Activated B cell treated with CpG ODN at 0.5 μM for 24 hours (primary cell): ENCODE results near the gene ATP1B2. TPM values are rescaled to one million over a fixed set of nuclear protein-coding genes. Genes with fewer than 3 reads are reported as not detected.

Experiments
- ATAC-seq: fragments of 200-7000 bp; cut with Tn5 transposase; one replicate; pipeline ENCODE4 v1.10.0; 2021; ENCODE audit warnings: low read depth, mild to moderate bottlenecking, moderate library complexity
- CTCF ChIA-PET: fragments of 350-600 bp; sonication (Branson Sonifier 250); formaldehyde crosslinking; loops from one replicate; lab custom pipeline; 2021; ENCODE audit warnings: antibody characterized with exemption; lab: Charles Lee
- POLR2A ChIA-PET: fragments of 350-600 bp; sonication (Branson Sonifier 250); formaldehyde crosslinking; loops from one replicate; lab custom pipeline; 2021; ENCODE audit warnings: antibody characterized with exemption; lab: Charles Lee
- DNase-seq: peaks from one replicate; pipeline ENCODE4 v3.0.0; 2022
- H3K27ac Mint-ChIP-seq: one replicate; pipeline ENCODE4 v1.8.0; 2020; ENCODE audit warnings: mixed read lengths
- H3K27me3 Mint-ChIP-seq: one replicate; pipeline ENCODE4 v1.8.0; 2021; ENCODE audit warnings: mixed read lengths
- H3K36me3 Mint-ChIP-seq: one replicate; pipeline ENCODE4 v1.8.0; 2021; ENCODE audit warnings: low read depth, mixed read lengths
- H3K4me1 Mint-ChIP-seq: one replicate; pipeline ENCODE4 v1.8.0; 2021; ENCODE audit warnings: mixed read lengths
- H3K4me3 Mint-ChIP-seq: one replicate; pipeline ENCODE4 v1.8.0; 2020; ENCODE audit warnings: mild to moderate bottlenecking, mixed read lengths
- H3K9me3 Mint-ChIP-seq: one replicate; pipeline ENCODE4 v1.8.0; 2020; ENCODE audit warnings: mixed read lengths
- CTCF ChIP-seq: fragments of 200-600 bp; IDR thresholded peaks from one replicate; pipeline ENCODE4 v1.8.0; 2022; ENCODE audit warnings: antibody characterized with exemption, mild to moderate bottlenecking
- intact Hi-C: fragments of 100-400 bp; cut with micrococcal nuclease; formaldehyde crosslinking; loops from one replicate; pipeline ENCODE4 v1.15.1; 2024
- total RNA-seq: library from RNA; stranded (reverse); gene quantifications from 2 replicates; pipeline ENCODE4 v1.2.3, GENCODE V29; 2022

Gene ATP1B2
- total RNA-seq, 1 donor from 2014 or later, result not detected

GRCh38 chr17:7626956-7627249 is 23.8 kb upstream of the ATP1B2 start:
- Mint-ChIP-seq H3K27ac (peak overlapping the region; percentile 80), H3K36me3 (peaks cover 7% of the 10 kb centered on the region), H3K27me3 (no peaks in the 10 kb centered on the region), H3K4me3 (peak overlapping the region; percentile 93), H3K4me1 (peaks cover 11% of the 10 kb centered on the region), H3K9me3 (no peaks in the 10 kb centered on the region)
- ChIA-PET CTCF (interaction anchor here (1.6 to 2.6 kb wide), 2 partner anchors 38 to 61 kb away, joined by 5 to 16 read pairs; partner anchors contain the start of genes TP53 and WRAP53), POLR2A (interaction anchor here (0.5 to 4.1 kb wide), 8 partner anchors 12 to 668 kb away, joined by 4 to 87 read pairs (median 6); partner anchors contain the start of genes ATP1B2, FXR2, MPDU1 and SLC25A35)
- intact Hi-C loops, result loop anchor here (1.0 to 2.0 kb wide), 3 partner anchors 12 to 306 kb away; partner anchors contain the start of genes CNTROB and TP53
- DNase-seq (no peak), ATAC-seq (no peak)
- no peak for TF ChIP-seq CTCF

- peak within 1 kb of the TSS; percentile 93 for H3K4me3 Mint-ChIP-seq
- POLR2A ChIA-PET, result interaction anchor here (0.5 to 4.1 kb wide), 17 partner anchors 13 to 668 kb away, joined by 3 to 87 read pairs (median 5); partner anchors contain the start of genes ATP1B2, CD68, FXR2 and MPDU1
- no peaks in the 10 kb centered on the region for H3K9me3 Mint-ChIP-seq
- CTCF ChIA-PET, result interaction anchor here (1.6 to 2.6 kb wide), 2 partner anchors 38 to 60 kb away, joined by 5 to 16 read pairs; partner anchors contain the start of genes TP53 and WRAP53
- H3K27me3 Mint-ChIP-seq, result no peaks in the 10 kb centered on the region
- H3K4me1 Mint-ChIP-seq, result peaks cover 11% of the 10 kb centered on the region
- no peak for TF ChIP-seq CTCF
- H3K27ac Mint-ChIP-seq, result peak within 1 kb of the TSS; percentile 80
- intact Hi-C loops, result loop anchor here (1.0 to 2.0 kb wide), 3 partner anchors 12 to 305 kb away; partner anchors contain the start of genes CNTROB and TP53
- DNase-seq (peak; percentile 68), ATAC-seq (peak; percentile 99)
- peaks cover 7% of the 10 kb centered on the region for H3K36me3 Mint-ChIP-seq
These were observed 23.2 kb upstream of the ATP1B2 start, which contains the start of gene SAT2 for GRCh38 chr17:7627250-7628121. Gene SAT2 (minus strand): TSS chr17:7627821. CDS start chr17:7627635, 186 bp downstream.

- ATAC-seq, result no peak
- Mint-ChIP-seq H3K27me3 (no peaks in the 10 kb centered on the region), H3K27ac (peak within 1 kb of the TSS; percentile 15), H3K9me3 (no peaks in the 10 kb centered on the region), H3K4me1 (peaks cover 11% of the 10 kb centered on the region), H3K36me3 (peaks cover 7% of the 10 kb centered on the region), H3K4me3 (no peak within 1 kb of the TSS)
- CTCF ChIA-PET, result no interaction called here
- no peak for TF ChIP-seq CTCF
- DNase-seq, result no peak
- POLR2A ChIA-PET, result interaction anchor here (1.1 to 1.4 kb wide), 2 partner anchors 20 to 56 kb away, joined by 3 to 4 read pairs; no protein-coding TSS in a partner anchor
- intact Hi-C loops, result no loop called here
These were observed 20.7 kb upstream of the ATP1B2 start, which contains the start of gene SHBG for GRCh38 chr17:7629939-7630571. Gene SHBG (plus strand): TSS chr17:7630135. CDS start chr17:7630173, 38 bp downstream.

GRCh38 chr17:7631398-7632380 is 19.0 kb upstream of the ATP1B2 start:
- ChIA-PET POLR2A (interaction anchor here (0.6 to 1.7 kb wide), 3 partner anchors 12 to 55 kb away, joined by 3 to 21 read pairs (median 5); partner anchors contain the start of genes ATP1B2, TP53 and WRAP53), CTCF (interaction anchor here (0.9 to 4.9 kb wide), 5 partner anchors 19 to 113 kb away, joined by 3 to 40 read pairs (median 4); partner anchors contain the start of genes ATP1B2, TP53 and WRAP53)
- Mint-ChIP-seq H3K36me3 (peaks cover 4% of the 10 kb centered on the region), H3K4me3 (no peak overlapping the region), H3K27ac (no peak overlapping the region), H3K9me3 (no peaks in the 10 kb centered on the region), H3K27me3 (no peaks in the 10 kb centered on the region), H3K4me1 (peaks cover 8% of the 10 kb centered on the region)
- TF ChIP-seq CTCF, result no peak
- ATAC-seq, result no peak
- DNase-seq, result no peak
- intact Hi-C loops, result loop anchor here (1.0 kb wide), 1 partner anchor 57 kb away; the partner anchor contains the start of gene WRAP53
